Measurements from ENCODE around the gene MBIP. TPM values are rescaled to one million over a fixed set of nuclear protein-coding genes. Genes with fewer than 3 reads are reported as not detected.

MBIP gene
- polyA plus RNA-seq, 4 donors = 12.9 to 30.8 (median 22.0) TPM

- no peaks in the 10 kb centered on the region for H3K27me3 ChIP-seq (ENCODE audit: control insufficient read depth in 3 of 3, insufficient read depth in 3 of 3, low read length in 3 of 3)
- peaks cover 5 to 13% (median 5%) of the 10 kb centered on the region in 3 donors for H3K36me3 ChIP-seq (ENCODE audit: control insufficient read depth in 3 of 3, insufficient read depth in 2 of 3, low read depth in 1 of 3, low read length in 3 of 3)
- whole genome bisulfite sequencing, 3 donors = 71 to 81% (median 74%) methylated on average over 4 of the region's 4 CpGs
- H3K4me3 ChIP-seq (ENCODE audit: low read depth in 1 of 3, low read length in 3 of 3) = no peak overlapping the region
- no peak for DNase-seq
- H3K9me3 ChIP-seq (ENCODE audit: control insufficient read depth in 2 of 2, insufficient read depth in 1 of 2, low read depth in 1 of 2, low read length in 1 of 2) = no peaks in the 10 kb centered on the region
- H3K4me1 ChIP-seq (ENCODE audit: control insufficient read depth in 3 of 3, insufficient read depth in 2 of 3, low read depth in 1 of 3, low read length in 2 of 3) = no peaks in the 10 kb centered on the region
- H3K27ac ChIP-seq (ENCODE audit: low read depth in 1 of 3, low read length in 2 of 3) = no peak overlapping the region
- FAIRE-seq = no peak
These were observed 16.5 kb downstream of the MBIP start for GRCh38 chr14:36303960-36304359.

GRCh38 chr14:36302823-36303222 lies 17.6 kb downstream of the MBIP start:
- Histone ChIP-seq H3K36me3 (ENCODE audit: control insufficient read depth in 3 of 3, insufficient read depth in 2 of 3, low read depth in 1 of 3, low read length in 3 of 3) (peaks cover 5 to 8% (median 7%) of the 10 kb centered on the region in 3 donors), H3K27me3 (ENCODE audit: control insufficient read depth in 3 of 3, insufficient read depth in 3 of 3, low read length in 3 of 3) (no peaks in the 10 kb centered on the region), H3K27ac (ENCODE audit: low read depth in 1 of 3, low read length in 2 of 3) (no peak overlapping the region), H3K4me3 (ENCODE audit: low read depth in 1 of 3, low read length in 3 of 3) (no peak overlapping the region), H3K9me3 (ENCODE audit: control insufficient read depth in 2 of 2, insufficient read depth in 1 of 2, low read depth in 1 of 2, low read length in 1 of 2) (no peaks in the 10 kb centered on the region), H3K4me1 (ENCODE audit: control insufficient read depth in 3 of 3, insufficient read depth in 2 of 3, low read depth in 1 of 3, low read length in 2 of 3) (no peaks in the 10 kb centered on the region)
- WGBS, 3 donors = 95 to 98% (median 95%) methylated on average over 2 of the region's 2 CpGs
- DNase-seq (no peak), FAIRE-seq (no peak)

GRCh38 chr14:36301159-36301558 lies 19.3 kb downstream of the MBIP start:
- H3K27ac ChIP-seq (ENCODE audit: low read depth in 1 of 3, low read length in 2 of 3) = no peak overlapping the region
- H3K4me3 ChIP-seq (ENCODE audit: low read depth in 1 of 3, low read length in 3 of 3) = no peak overlapping the region
- no peak for DNase-seq
- H3K27me3 ChIP-seq (ENCODE audit: control insufficient read depth in 3 of 3, insufficient read depth in 3 of 3, low read length in 3 of 3) = no peaks in the 10 kb centered on the region
- 95 to 98% (median 98%) methylated on average over 3 of the region's 3 CpGs for WGBS, 3 donors
- no peak for FAIRE-seq
- no peaks in the 10 kb centered on the region for H3K9me3 ChIP-seq (ENCODE audit: control insufficient read depth in 2 of 2, insufficient read depth in 1 of 2, low read depth in 1 of 2, low read length in 1 of 2)
- no peaks in the 10 kb centered on the region for H3K4me1 ChIP-seq (ENCODE audit: control insufficient read depth in 3 of 3, insufficient read depth in 2 of 3, low read depth in 1 of 3, low read length in 2 of 3)
- H3K36me3 ChIP-seq (ENCODE audit: control insufficient read depth in 3 of 3, insufficient read depth in 2 of 3, low read depth in 1 of 3, low read length in 3 of 3) = peaks cover 6 to 15% (median 9%) of the 10 kb centered on the region in 3 donors

- DNase-seq (no peak), FAIRE-seq (no peak)
- peaks cover 5 to 15% (median 9%) of the 10 kb centered on the region in 3 donors for H3K36me3 ChIP-seq (ENCODE audit: control insufficient read depth in 3 of 3, insufficient read depth in 2 of 3, low read depth in 1 of 3, low read length in 3 of 3)
These were observed 20.1 kb downstream of the MBIP start for GRCh38 chr14:36300337-36300736.

GRCh38 chr14:36295642-36296627 lies 24.5 kb downstream of the MBIP start:
- Histone ChIP-seq H3K4me1 (ENCODE audit: control insufficient read depth in 3 of 3, insufficient read depth in 2 of 3, low read depth in 1 of 3, low read length in 2 of 3) (no peaks in the 10 kb centered on the region), H3K27me3 (ENCODE audit: control insufficient read depth in 3 of 3, insufficient read depth in 3 of 3, low read length in 3 of 3) (no peaks in the 10 kb centered on the region), H3K4me3 (ENCODE audit: low read depth in 1 of 3, low read length in 3 of 3) (no peak overlapping the region), H3K27ac (ENCODE audit: low read depth in 1 of 3, low read length in 2 of 3) (no peak overlapping the region), H3K36me3 (ENCODE audit: control insufficient read depth in 3 of 3, insufficient read depth in 2 of 3, low read depth in 1 of 3, low read length in 3 of 3) (peaks cover 2 to 7% (median 6%) of the 10 kb centered on the region in 3 donors), H3K9me3 (ENCODE audit: control insufficient read depth in 2 of 2, insufficient read depth in 1 of 2, low read depth in 1 of 2, low read length in 1 of 2) (no peaks in the 10 kb centered on the region)
- DNase-seq = peak in 1 of 2 donors; percentile 21
- no peak for FAIRE-seq
- 52 to 72% (median 60%) methylated on average over 4 of the region's 4 CpGs for WGBS, 3 donors

More at GRCh38 chr14:36300337-36300736, 20.1 kb downstream of the MBIP start:
- H3K4me3 ChIP-seq (ENCODE audit: low read depth in 1 of 3, low read length in 3 of 3) = no peak overlapping the region
- H3K4me1 ChIP-seq (ENCODE audit: control insufficient read depth in 3 of 3, insufficient read depth in 2 of 3, low read depth in 1 of 3, low read length in 2 of 3) = no peaks in the 10 kb centered on the region
- H3K9me3 ChIP-seq (ENCODE audit: control insufficient read depth in 2 of 2, insufficient read depth in 1 of 2, low read depth in 1 of 2, low read length in 1 of 2) = no peaks in the 10 kb centered on the region
- H3K27me3 ChIP-seq (ENCODE audit: control insufficient read depth in 3 of 3, insufficient read depth in 3 of 3, low read length in 3 of 3) = no peaks in the 10 kb centered on the region
- H3K27ac ChIP-seq (ENCODE audit: low read depth in 1 of 3, low read length in 2 of 3) = no peak overlapping the region

GRCh38 chr14:36294543-36294942 lies 25.9 kb downstream of the MBIP start:
- no peak for FAIRE-seq
- H3K27ac ChIP-seq (ENCODE audit: low read depth in 1 of 3, low read length in 2 of 3) = no peak overlapping the region
- no peak overlapping the region for H3K4me3 ChIP-seq (ENCODE audit: low read depth in 1 of 3, low read length in 3 of 3)
- no peaks in the 10 kb centered on the region for H3K4me1 ChIP-seq (ENCODE audit: control insufficient read depth in 3 of 3, insufficient read depth in 2 of 3, low read depth in 1 of 3, low read length in 2 of 3)
- 96 to 98% (median 96%) methylated on average over 4 of the region's 4 CpGs for WGBS, 3 donors
- no peak for DNase-seq
- no peaks in the 10 kb centered on the region for H3K27me3 ChIP-seq (ENCODE audit: control insufficient read depth in 3 of 3, insufficient read depth in 3 of 3, low read length in 3 of 3)
- H3K9me3 ChIP-seq (ENCODE audit: control insufficient read depth in 2 of 2, insufficient read depth in 1 of 2, low read depth in 1 of 2, low read length in 1 of 2) = no peaks in the 10 kb centered on the region
- peaks cover 2 to 7% (median 6%) of the 10 kb centered on the region in 3 donors for H3K36me3 ChIP-seq (ENCODE audit: control insufficient read depth in 3 of 3, insufficient read depth in 2 of 3, low read depth in 1 of 3, low read length in 3 of 3)

- Histone ChIP-seq H3K27ac (ENCODE audit: low read depth in 1 of 3, low read length in 2 of 3) (no peak overlapping the region), H3K4me1 (ENCODE audit: control insufficient read depth in 3 of 3, insufficient read depth in 2 of 3, low read depth in 1 of 3, low read length in 2 of 3) (no peaks in the 10 kb centered on the region), H3K27me3 (ENCODE audit: control insufficient read depth in 3 of 3, insufficient read depth in 3 of 3, low read length in 3 of 3) (no peaks in the 10 kb centered on the region), H3K4me3 (ENCODE audit: low read depth in 1 of 3, low read length in 3 of 3) (no peak overlapping the region), H3K36me3 (ENCODE audit: control insufficient read depth in 3 of 3, insufficient read depth in 2 of 3, low read depth in 1 of 3, low read length in 3 of 3) (peaks cover 2 to 7% (median 6%) of the 10 kb centered on the region in 3 donors), H3K9me3 (ENCODE audit: control insufficient read depth in 2 of 2, insufficient read depth in 1 of 2, low read depth in 1 of 2, low read length in 1 of 2) (no peaks in the 10 kb centered on the region)
- no peak for DNase-seq
- 0% methylated on average over 1 of the region's 1 CpG for WGBS, 3 donors
- FAIRE-seq = no peak
These were observed 26.6 kb downstream of the MBIP start for GRCh38 chr14:36293824-36294223.

GRCh38 chr14:36289954-36290353 lies 30.5 kb downstream of the MBIP start:
- FAIRE-seq (no peak), DNase-seq (no peak)
- Histone ChIP-seq H3K36me3 (ENCODE audit: control insufficient read depth in 3 of 3, insufficient read depth in 2 of 3, low read depth in 1 of 3, low read length in 3 of 3) (no peaks in the 10 kb centered on the region), H3K27me3 (ENCODE audit: control insufficient read depth in 3 of 3, insufficient read depth in 3 of 3, low read length in 3 of 3) (peaks cover 0 to 4% (median 0%) of the 10 kb centered on the region in 3 donors), H3K9me3 (ENCODE audit: control insufficient read depth in 2 of 2, insufficient read depth in 1 of 2, low read depth in 1 of 2, low read length in 1 of 2) (no peaks in the 10 kb centered on the region), H3K27ac (ENCODE audit: low read depth in 1 of 3, low read length in 2 of 3) (no peak overlapping the region), H3K4me1 (ENCODE audit: control insufficient read depth in 3 of 3, insufficient read depth in 2 of 3, low read depth in 1 of 3, low read length in 2 of 3) (no peaks in the 10 kb centered on the region), H3K4me3 (ENCODE audit: low read depth in 1 of 3, low read length in 3 of 3) (no peak overlapping the region)
- WGBS, 3 donors = 80 to 91% (median 90%) methylated on average over 1 of the region's 1 CpG

Measured in small intestine (tissue), 7 donors.